SK-N-MC (cell line): ENCODE measurements around the gene VPS37C.

ENCODE experiments used
- EZH2 ChIP-seq: fragments of 200-600 bp; sonication (generic); IDR thresholded peaks from one replicate; pipeline ENCODE4 v1.6.1; 2017; ENCODE audit warnings: antibody characterized with exemption
- FOXP2 ChIP-seq: optimal IDR thresholded peaks from 2 replicates; pipeline ENCODE3; 2011; ENCODE audit warnings: mild to moderate bottlenecking, moderate library complexity; ENCODE audit not compliant: insufficient read depth; ENCODE audit errors: extremely low read length, control extremely low read depth

DNA sequence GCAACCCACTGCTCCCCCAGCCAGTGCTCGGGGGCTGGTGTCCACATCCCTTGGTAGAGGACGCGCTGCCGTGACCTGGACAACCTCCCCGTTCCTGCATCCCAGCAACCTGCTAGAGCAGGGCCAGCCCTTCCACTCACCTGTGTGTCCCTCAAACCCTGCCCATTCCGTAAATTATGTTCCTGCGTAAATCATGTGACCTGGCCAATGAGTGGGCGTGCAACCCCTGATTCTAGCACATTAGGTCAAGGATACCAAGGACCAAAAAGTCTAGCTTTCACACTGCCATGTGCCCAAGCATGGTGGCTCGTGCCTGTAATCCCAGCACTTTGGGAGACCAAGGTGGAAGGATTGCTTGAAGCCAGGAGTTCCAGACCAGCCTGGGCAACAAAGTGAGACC, 33.2 kb downstream of the VPS37C start:
- TF ChIP-seq EZH2 = no peak
- no peak for TF ChIP-seq FOXP2
